Neuronal stem cell (in vitro differentiated cells): ENCODE results near the gene TIMP4.

Experiments used
- DNase-seq: peaks from one replicate; pipeline ENCODE4 v3.0.0-alpha.2; 2013; ENCODE audit warnings: low spot score
- H2AFZ ChIP-seq: one replicate; pipeline ENCODE4 v1.6.1; 2013; ENCODE audit warnings: mild to moderate bottlenecking, low read length, inconsistent platforms
- H2AK5ac ChIP-seq: 2 replicates; pipeline ENCODE4 v1.6.1; 2013; ENCODE audit warnings: low read depth, mild to moderate bottlenecking, inconsistent platforms, low read length, moderate library complexity, mixed read lengths
- H2BK120ac ChIP-seq: 2 replicates; pipeline ENCODE4 v1.6.1; 2013; ENCODE audit warnings: low read depth, mild to moderate bottlenecking, inconsistent platforms, low read length, moderate library complexity, mixed read lengths
- H2BK12ac ChIP-seq: one replicate; pipeline ENCODE4 v1.6.1; 2013; ENCODE audit warnings: low read length, inconsistent platforms
- H2BK15ac ChIP-seq: 2 replicates; pipeline ENCODE4 v1.6.1; 2013; ENCODE audit warnings: mild to moderate bottlenecking, low read length, inconsistent platforms, mixed read lengths
- H2BK5ac ChIP-seq: one replicate; pipeline ENCODE4 v1.6.1; 2013; ENCODE audit warnings: inconsistent platforms, mild to moderate bottlenecking, low read length, moderate library complexity
- H3K14ac ChIP-seq: one replicate; pipeline ENCODE4 v1.6.1; 2013; ENCODE audit warnings: low read length, inconsistent platforms
- H3K18ac ChIP-seq: 2 replicates; pipeline ENCODE4 v1.6.1; 2013; ENCODE audit warnings: low read length, inconsistent platforms
- H3K23ac ChIP-seq: 2 replicates; pipeline ENCODE4 v1.6.1; 2013; ENCODE audit warnings: low read depth, mild to moderate bottlenecking, mixed read lengths, low read length, inconsistent platforms; ENCODE audit not compliant: poor library complexity
- H3K27ac ChIP-seq: replicated peaks from 3 replicates; pipeline ENCODE4 v1.5.1; 2013; ENCODE audit warnings: low read length, inconsistent platforms
- H3K27me3 ChIP-seq, 3 experiments: 2 replicates each; pipeline ENCODE4 v1.6.1; 2013; ENCODE audit warnings: low read length in 3 of 3, mild to moderate bottlenecking in 2 of 3, inconsistent platforms in 1 of 3, low read depth in 1 of 3, mixed read lengths in 1 of 3, moderate library complexity in 1 of 3; ENCODE audit not compliant: control insufficient read depth in 3 of 3, insufficient read depth in 3 of 3
- H3K36me3 ChIP-seq, 2 donors: replicated peaks in 1 of 2; 2 replicates each; pipeline ENCODE4 v1.6.1; 2013; ENCODE audit warnings: low read length in 2 of 2; ENCODE audit not compliant: control insufficient read depth in 2 of 2, insufficient read depth in 2 of 2
- H3K4ac ChIP-seq: 2 replicates; pipeline ENCODE4 v1.6.1; 2013; ENCODE audit warnings: inconsistent platforms, mild to moderate bottlenecking, low read length, moderate library complexity
- H3K4me1 ChIP-seq, 2 donors: 1 replicate in 1 of 2; 2 replicates in 1 of 2; pipeline ENCODE4 v1.6.1; 2013; ENCODE audit warnings: low read length in 2 of 2, low read depth in 1 of 2; ENCODE audit not compliant: control insufficient read depth in 2 of 2, insufficient read depth in 1 of 2
- H3K4me2 ChIP-seq: one replicate; pipeline ENCODE4 v1.6.1; 2013; ENCODE audit warnings: mild to moderate bottlenecking, low read length, inconsistent platforms; ENCODE audit not compliant: insufficient read depth, poor library complexity, severe bottlenecking
- H3K4me3 ChIP-seq, 2 donors: 2 replicates each; pipeline ENCODE4 v1.5.1; 2013; ENCODE audit warnings: low read length in 2 of 2, mild to moderate bottlenecking in 2 of 2, inconsistent platforms in 1 of 2, moderate library complexity in 1 of 2
- H3K79me1 ChIP-seq: one replicate; pipeline ENCODE4 v1.6.1; 2013; ENCODE audit warnings: low read depth, mild to moderate bottlenecking, inconsistent platforms, low read length, moderate library complexity
- H3K9ac ChIP-seq: one replicate; pipeline ENCODE4 v1.6.1; 2013; ENCODE audit warnings: mild to moderate bottlenecking, low read depth, low read length, inconsistent platforms; ENCODE audit not compliant: poor library complexity
- H3K9me3 ChIP-seq, 2 donors: replicated peaks in 1 of 2; 2 replicates each; pipeline versions ENCODE3 to v1.6.1; 2013; ENCODE audit warnings: low read length in 2 of 2, mild to moderate bottlenecking in 2 of 2, inconsistent platforms in 1 of 2, low read depth in 1 of 2, mixed read lengths in 1 of 2, moderate library complexity in 1 of 2; ENCODE audit not compliant: control insufficient read depth in 2 of 2, insufficient read depth in 1 of 2
- H4K8ac ChIP-seq: one replicate; pipeline ENCODE4 v1.6.1; 2013; ENCODE audit warnings: low read depth, mild to moderate bottlenecking, inconsistent platforms, low read length, moderate library complexity
- H4K91ac ChIP-seq: one replicate; pipeline ENCODE4 v1.6.1; 2013; ENCODE audit warnings: low read length, low read depth, mild to moderate bottlenecking, inconsistent platforms; ENCODE audit not compliant: poor library complexity
- WGBS, 2 donors: extraction: QIAGEN DNeasy Blood & Tissue Kit; methylation state at CpG; one replicate each; pipeline ENCODE4 v1.1.7; 2013; ENCODE audit warnings: missing lambda C conversion rate in 2 of 2, mixed read lengths in 1 of 2; ENCODE audit not compliant: insufficient read length in 2 of 2, insufficient replicate concordance in 1 of 2; ENCODE audit errors: extremely low coverage in 2 of 2; 5-methylcytosine and 5-hydroxymethylcytosine counted together

TIMP4 gene

GRCh38 chr3:12181301-12181700, 22.6 kb upstream of the TIMP4 start:
- no peak overlapping the region for H3K27ac ChIP-seq
- H3K4me1 ChIP-seq = no peaks in the 10 kb centered on the region
- H4K91ac ChIP-seq = no peak overlapping the region
- no peak overlapping the region for H3K4ac ChIP-seq
- WGBS, 2 donors = no CpG with 5 or more reads among the region's 4 CpGs
- no peak overlapping the region for H2AK5ac ChIP-seq
- DNase-seq = no peak
- peaks cover 0 to 11% (median 0%) of the 10 kb centered on the region in 3 experiments for H3K27me3 ChIP-seq
- no peak overlapping the region for H3K18ac ChIP-seq
- H3K9ac ChIP-seq = no peak overlapping the region
- H2BK12ac ChIP-seq = no peak overlapping the region
- H3K9me3 ChIP-seq = no peaks in the 10 kb centered on the region
- no peak overlapping the region for H3K14ac ChIP-seq
- no peak overlapping the region for H2AFZ ChIP-seq
- no peak overlapping the region for H3K4me2 ChIP-seq
- H3K23ac ChIP-seq = no peak overlapping the region
- no peak overlapping the region for H2BK15ac ChIP-seq
- H3K36me3 ChIP-seq = no peaks in the 10 kb centered on the region
- no peaks in the 10 kb centered on the region for H3K79me1 ChIP-seq
- no peak overlapping the region for H3K4me3 ChIP-seq
- no peak overlapping the region for H4K8ac ChIP-seq
- H2BK5ac ChIP-seq = no peak overlapping the region
- no peak overlapping the region for H2BK120ac ChIP-seq

- no peak overlapping the region for H3K14ac ChIP-seq
- H3K36me3 ChIP-seq = no peaks in the 10 kb centered on the region
- DNase-seq = no peak
- no peaks in the 10 kb centered on the region for H3K9me3 ChIP-seq
- no peak overlapping the region for H3K9ac ChIP-seq
- H3K23ac ChIP-seq = no peak overlapping the region
- H3K79me1 ChIP-seq = no peaks in the 10 kb centered on the region
- H2BK12ac ChIP-seq = no peak overlapping the region
- no peak overlapping the region for H2AK5ac ChIP-seq
- H3K18ac ChIP-seq = no peak overlapping the region
- no peak overlapping the region for H3K4me2 ChIP-seq
- no peak overlapping the region for H4K91ac ChIP-seq
- H2BK15ac ChIP-seq = no peak overlapping the region
- H3K4me3 ChIP-seq = no peak overlapping the region
- WGBS, 2 donors = no CpG with 5 or more reads among the region's 5 CpGs
- no peak overlapping the region for H3K4ac ChIP-seq
- no peak overlapping the region for H2BK120ac ChIP-seq
- H4K8ac ChIP-seq = no peak overlapping the region
- H2AFZ ChIP-seq = no peak overlapping the region
- H2BK5ac ChIP-seq = no peak overlapping the region
- H3K27me3 ChIP-seq = peaks cover 0 to 11% (median 0%) of the 10 kb centered on the region in 3 experiments
- no peaks in the 10 kb centered on the region for H3K4me1 ChIP-seq
- no peak overlapping the region for H3K27ac ChIP-seq
These were observed 21.9 kb upstream of the TIMP4 start for GRCh38 chr3:12180631-12181030.

- Histone ChIP-seq H3K23ac (no peak overlapping the region), H2BK120ac (no peak overlapping the region), H3K27ac (no peak overlapping the region), H3K4me3 (no peak overlapping the region), H3K18ac (no peak overlapping the region), H2AFZ (no peak overlapping the region), H2AK5ac (no peak overlapping the region), H2BK5ac (no peak overlapping the region), H2BK12ac (no peak overlapping the region), H3K4me1 (no peaks in the 10 kb centered on the region), H4K8ac (no peak overlapping the region), H3K27me3 (peaks cover 0 to 11% (median 0%) of the 10 kb centered on the region in 3 experiments), H3K9ac (no peak overlapping the region), H3K9me3 (no peaks in the 10 kb centered on the region), H3K4me2 (no peak overlapping the region), H3K4ac (no peak overlapping the region), H3K79me1 (no peaks in the 10 kb centered on the region), H2BK15ac (no peak overlapping the region), H4K91ac (no peak overlapping the region), H3K14ac (no peak overlapping the region), H3K36me3 (no peaks in the 10 kb centered on the region)
- DNase-seq = no peak
- WGBS, 2 donors = no CpG with 5 or more reads among the region's 6 CpGs
These were observed 21.5 kb upstream of the TIMP4 start for GRCh38 chr3:12180218-12180617.

- H3K4me2 ChIP-seq = no peak overlapping the region
- no peak overlapping the region for H3K27ac ChIP-seq
- no peak overlapping the region for H2AFZ ChIP-seq
- no peaks in the 10 kb centered on the region for H3K9me3 ChIP-seq
- no peak overlapping the region for H2AK5ac ChIP-seq
- H2BK5ac ChIP-seq = no peak overlapping the region
- peaks cover 0 to 7% (median 0%) of the 10 kb centered on the region in 3 experiments for H3K27me3 ChIP-seq
- no peak overlapping the region for H4K91ac ChIP-seq
- H3K9ac ChIP-seq = no peak overlapping the region
- no peaks in the 10 kb centered on the region for H3K79me1 ChIP-seq
- no peak overlapping the region for H3K14ac ChIP-seq
- no peaks in the 10 kb centered on the region for H3K36me3 ChIP-seq
- no peak overlapping the region for H3K18ac ChIP-seq
- H4K8ac ChIP-seq = no peak overlapping the region
- no peak overlapping the region for H2BK120ac ChIP-seq
- no peak overlapping the region for H3K23ac ChIP-seq
- no peaks in the 10 kb centered on the region for H3K4me1 ChIP-seq
- DNase-seq = no peak
- WGBS, 2 donors = no CpG with 5 or more reads among the region's 1 CpG
- no peak overlapping the region for H3K4ac ChIP-seq
- no peak overlapping the region for H2BK12ac ChIP-seq
- H3K4me3 ChIP-seq = no peak overlapping the region
- no peak overlapping the region for H2BK15ac ChIP-seq
These were observed 20.7 kb upstream of the TIMP4 start for GRCh38 chr3:12179441-12179840.
